GM12878 (cell line): Measurements from ENCODE around the gene C5orf15. TPM values are rescaled to one million over a fixed set of nuclear protein-coding genes. Genes with fewer than 3 reads are reported as not detected.

ENCODE experiments used
- ATAC-seq: fragments of 200-7000 bp; cut with Tn5 transposase; 3 replicates; pipeline ENCODE4 v1.9.1; 2020; ENCODE audit warnings: mild to moderate bottlenecking, moderate library complexity
- BruUV-seq: library from RNA; stranded (reverse); fragments of 400-500 nt; replicated peaks from 2 replicates; lab custom pipeline; 2021; lab: Mats Ljungman, UMichigan
- CTCF ChIA-PET: fragments of 300-600 bp; sonication (Branson Sonifier 250); formaldehyde crosslinking; extraction: SDS; loops from one replicate; lab custom pipeline; 2021; ENCODE audit warnings: inconsistent platforms; lab: Yijun Ruan, JAX
- POLR2A ChIA-PET: fragments of 350-600 bp; formaldehyde crosslinking; extraction: SDS; loops from one replicate; lab custom pipeline; 2021; ENCODE audit warnings: inconsistent platforms; lab: Charles Lee
- RAD21 ChIA-PET: fragments of 300-600 bp; sonication (Branson Sonifier 250); formaldehyde crosslinking; loops from one replicate; lab custom pipeline; 2023; ENCODE audit warnings: antibody characterized with exemption; ENCODE audit not compliant: unreplicated experiment; lab: Charles Lee
- SMC1A ChIA-PET: fragments of 300-600 bp; sonication (Branson Sonifier 250); formaldehyde crosslinking; loops from one replicate; lab custom pipeline; 2023; ENCODE audit not compliant: unreplicated experiment, uncharacterized antibody; lab: Charles Lee
- DNase-seq: peaks from one replicate; pipeline ENCODE4 v3.0.0-alpha.2; 2011; ENCODE audit warnings: low read depth, low spot score
- FAIRE-seq: peaks from 3 replicates; lab custom pipeline; 2011; peaks lifted over from hg19 to GRCh38; lab: Jason Lieb, UNC
- H2AFZ ChIP-seq: 2 replicates; pipeline ENCODE4 v1.6.0; 2011; ENCODE audit warnings: low read depth, low read length, control low read depth; ENCODE audit not compliant: control insufficient read depth
- H3K27ac ChIP-seq: 2 replicates; pipeline ENCODE4 v1.5.1; 2011; ENCODE audit warnings: control low read depth; ENCODE audit not compliant: control insufficient read depth, insufficient read depth
- H3K27me3 ChIP-seq, 2 experiments: replicated peaks in 1 of 2; 2 replicates each; pipeline versions ENCODE4 v1.6.0 to v1.6.1; 2011; ENCODE audit warnings: low read length in 1 of 2; ENCODE audit not compliant: control insufficient read depth in 2 of 2, insufficient read depth in 2 of 2
- H3K36me3 ChIP-seq, 2 experiments: 2 replicates each; pipeline ENCODE4 v1.5.1; 2011; ENCODE audit warnings: low read length in 1 of 2; ENCODE audit not compliant: control insufficient read depth in 2 of 2, insufficient read depth in 2 of 2
- H3K4me1 ChIP-seq: 2 replicates; pipeline ENCODE4 v1.6.1; 2011; ENCODE audit warnings: mild to moderate bottlenecking, low read length, moderate library complexity, mixed read lengths; ENCODE audit not compliant: control insufficient read depth, insufficient read depth
- H3K4me2 ChIP-seq: 2 replicates; pipeline ENCODE4 v1.6.0; 2011; ENCODE audit warnings: control low read depth; ENCODE audit not compliant: control insufficient read depth, insufficient read depth
- H3K4me3 ChIP-seq: fragments of 200-600 bp; sonication (generic); 2 replicates; pipeline ENCODE4 v1.5.1; 2016
- H3K79me2 ChIP-seq: 2 replicates; pipeline ENCODE4 v1.6.0; 2011; ENCODE audit warnings: low read length; ENCODE audit not compliant: control insufficient read depth, insufficient read depth
- H3K9ac ChIP-seq: 2 replicates; pipeline ENCODE4 v1.8.0; 2011; ENCODE audit warnings: low read length, control low read depth, mixed read lengths; ENCODE audit not compliant: control insufficient read depth, insufficient read depth
- H3K9me3 ChIP-seq: replicated peaks from 3 replicates; pipeline ENCODE4 v1.5.1; 2011; ENCODE audit warnings: mild to moderate bottlenecking, low read length; ENCODE audit not compliant: control insufficient read depth, insufficient read depth
- H4K20me1 ChIP-seq: 2 replicates; pipeline ENCODE4 v1.6.0; 2011; ENCODE audit not compliant: control insufficient read depth, insufficient read depth
- CREB1 ChIP-seq: IDR thresholded peaks from 2 replicates; pipeline ENCODE4 v1.6.1; 2012; ENCODE audit warnings: low read depth, mild to moderate bottlenecking, inconsistent platforms
- EGR1 ChIP-seq, 2 experiments: IDR thresholded peaks; 1 replicate in 1 of 2; 2 replicates in 1 of 2; pipeline ENCODE4 v1.6.1; 2011 to 2012; ENCODE audit warnings: low read depth in 2 of 2, low read length in 2 of 2, borderline replicate concordance in 1 of 2, mild to moderate bottlenecking in 1 of 2, moderate library complexity in 1 of 2
- GABPA ChIP-seq: IDR thresholded peaks from 2 replicates; pipeline ENCODE4 v1.6.1; 2014; ENCODE audit warnings: antibody characterized with exemption, low read depth, mild to moderate bottlenecking, inconsistent platforms
- MYB ChIP-seq: fragments of 150-350 bp; IDR thresholded peaks from 2 replicates; pipeline ENCODE4 v1.6.1; 2014; ENCODE audit warnings: mild to moderate bottlenecking, low read depth, low read length, borderline replicate concordance
- NBN ChIP-seq: fragments of 450-650 bp; IDR thresholded peaks from 2 replicates; pipeline ENCODE4 v1.6.1; 2016
- NFXL1 ChIP-seq: fragments of 450-650 bp; IDR thresholded peaks from 2 replicates; pipeline ENCODE4 v1.6.1; 2017; ENCODE audit warnings: antibody characterized with exemption, mild to moderate bottlenecking, borderline replicate concordance
- SREBF2 ChIP-seq: IDR thresholded peaks from 2 replicates; pipeline ENCODE4 v1.6.1; 2012; ENCODE audit warnings: mild to moderate bottlenecking, low read length
- TCF3 ChIP-seq: IDR thresholded peaks from 2 replicates; pipeline ENCODE4 v1.6.1; 2012; ENCODE audit warnings: low read depth, mild to moderate bottlenecking, low read length, borderline replicate concordance; ENCODE audit not compliant: insufficient read depth
- TCF7 ChIP-seq: IDR thresholded peaks from 2 replicates; pipeline ENCODE4 v1.6.1; 2014; ENCODE audit warnings: antibody characterized with exemption, borderline replicate concordance
- WGBS: methylation state at CpG from one replicate; pipeline ENCODE4 v1.1.6; 2016; ENCODE audit warnings: low lambda C conversion rate; ENCODE audit not compliant: insufficient replicate concordance, insufficient coverage; ENCODE audit errors: missing lambda C conversion rate; 5-methylcytosine and 5-hydroxymethylcytosine counted together
- in situ Hi-C: fragments of 300-500 bp; cut with MboI; formaldehyde crosslinking; loops from 9 replicates; pipeline ENCODE4 v1.14.3; 2018; ENCODE audit warnings: mixed read lengths
- intact Hi-C: fragments of 100-400 bp; cut with micrococcal nuclease; formaldehyde crosslinking; loops from one replicate; pipeline ENCODE4 v1.14.2; 2022; ENCODE audit not compliant: unreplicated experiment
- polyA plus RNA-seq, 11 experiments: library from polyadenylated mRNA; depleted of rRNA in 4 of 11; unstranded in 6 of 11; stranded (reverse) in 5 of 11; fragments of >200 nt; fragmentation: Nextera tagmentation in 4 of 11; fragmentation: Illumina TruSeq in 1 of 11; extraction: Ambion mirVana in 4 of 11; extraction: Trizol in 1 of 11; gene quantifications; 1 replicate in 1 of 11; 2 replicates in 10 of 11; pipeline versions ENCODE4 v1.2.1 to v1.2.3, GENCODE V29; 2011 to 2016; ENCODE audit warnings: inconsistent platforms in 2 of 11, missing spikeins in 2 of 11, low read depth in 1 of 11
- total RNA-seq, 4 experiments: library from RNA; depleted of rRNA in 3 of 4; stranded (reverse); fragments of >200 nt in 3 of 4; fragmentation: Illumina TruSeq in 1 of 4; extraction: Trizol in 1 of 4; gene quantifications; 2 replicates each; pipeline versions ENCODE4 v1.2.1 to v1.2.3, GENCODE V29; 2013 to 2021
- TF ChIP-seq, protein P1 (sequence below), 3 experiments: IDR thresholded peaks in 2 of 3; conservative IDR thresholded peaks in 1 of 3; 2 replicates each; pipeline ENCODE4 v1.5.1; 2011; ENCODE audit warnings: low read depth in 3 of 3, low read length in 3 of 3, mild to moderate bottlenecking in 3 of 3, control low read depth in 2 of 3, moderate library complexity in 2 of 3, inconsistent platforms in 1 of 3, mixed read lengths in 1 of 3; ENCODE audit not compliant: control insufficient read depth in 2 of 3, insufficient read depth in 1 of 3; ENCODE audit errors: extremely low read depth in 1 of 3
- TF ChIP-seq, protein P2 (sequence below): IDR thresholded peaks from 2 replicates; pipeline ENCODE4 v1.6.1; 2012; ENCODE audit warnings: low read depth, low read length, improper control_type of control experiment
- TF ChIP-seq, protein P3 (sequence below): fragments of 450-650 bp; IDR thresholded peaks from 2 replicates; pipeline ENCODE4 v1.6.1; 2018; ENCODE audit warnings: mild to moderate bottlenecking, low read depth, moderate library complexity; ENCODE audit not compliant: partially characterized antibody
- TF ChIP-seq, protein P4 (sequence below): IDR thresholded peaks from 2 replicates; pipeline ENCODE4 v1.6.1; 2012; ENCODE audit warnings: low read depth, low read length, improper control_type of control experiment

Gene C5orf15
- total and polyA plus RNA-seq, 10 of the 15 experiments (the other 5 are each of a cell fraction or from before 2014, with no cell fraction given): 21.7 to 69.6 (median 46.0) TPM

DNA sequence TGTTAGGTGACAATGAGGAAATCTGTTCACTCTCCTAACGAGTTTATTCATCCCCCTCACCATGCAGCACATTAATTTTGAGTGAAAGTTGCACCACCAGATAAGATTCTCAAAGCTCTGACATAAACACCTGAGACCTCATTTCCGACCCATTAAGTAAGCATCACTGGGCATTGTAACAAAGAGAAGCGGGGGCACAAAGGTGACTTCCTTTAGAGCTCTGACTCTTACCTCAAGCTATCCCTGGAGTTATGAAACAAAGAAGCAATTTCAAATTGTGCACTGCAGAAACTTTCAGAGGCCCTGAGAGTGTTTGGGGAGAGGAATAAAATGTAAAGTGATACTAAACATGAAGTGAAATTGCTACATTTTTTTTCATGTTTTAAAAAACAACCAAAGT, 29.5 kb downstream of the C5orf15 start (continued):
- TF ChIP-seq GABPA (no peak), SREBF2 (no peak), TCF3 (no peak), CREB1 (peak; percentile 56; the same call in 1 of the 2 replicates), TCF7 (no peak)
- TF ChIP-seq, protein P1, sequence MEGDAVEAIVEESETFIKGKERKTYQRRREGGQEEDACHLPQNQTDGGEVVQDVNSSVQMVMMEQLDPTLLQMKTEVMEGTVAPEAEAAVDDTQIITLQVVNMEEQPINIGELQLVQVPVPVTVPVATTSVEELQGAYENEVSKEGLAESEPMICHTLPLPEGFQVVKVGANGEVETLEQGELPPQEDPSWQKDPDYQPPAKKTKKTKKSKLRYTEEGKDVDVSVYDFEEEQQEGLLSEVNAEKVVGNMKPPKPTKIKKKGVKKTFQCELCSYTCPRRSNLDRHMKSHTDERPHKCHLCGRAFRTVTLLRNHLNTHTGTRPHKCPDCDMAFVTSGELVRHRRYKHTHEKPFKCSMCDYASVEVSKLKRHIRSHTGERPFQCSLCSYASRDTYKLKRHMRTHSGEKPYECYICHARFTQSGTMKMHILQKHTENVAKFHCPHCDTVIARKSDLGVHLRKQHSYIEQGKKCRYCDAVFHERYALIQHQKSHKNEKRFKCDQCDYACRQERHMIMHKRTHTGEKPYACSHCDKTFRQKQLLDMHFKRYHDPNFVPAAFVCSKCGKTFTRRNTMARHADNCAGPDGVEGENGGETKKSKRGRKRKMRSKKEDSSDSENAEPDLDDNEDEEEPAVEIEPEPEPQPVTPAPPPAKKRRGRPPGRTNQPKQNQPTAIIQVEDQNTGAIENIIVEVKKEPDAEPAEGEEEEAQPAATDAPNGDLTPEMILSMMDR (IDR thresholded peaks at IDR 0.05 in 2 of 3, conservative IDR thresholded peaks at IDR 0.05 in 1 of 3; ENCODE audit: control insufficient read depth in 2 of 3, extremely low read depth in 1 of 3, insufficient read depth in 1 of 3, low read depth in 3 of 3, low read length in 3 of 3): no peak

DNA sequence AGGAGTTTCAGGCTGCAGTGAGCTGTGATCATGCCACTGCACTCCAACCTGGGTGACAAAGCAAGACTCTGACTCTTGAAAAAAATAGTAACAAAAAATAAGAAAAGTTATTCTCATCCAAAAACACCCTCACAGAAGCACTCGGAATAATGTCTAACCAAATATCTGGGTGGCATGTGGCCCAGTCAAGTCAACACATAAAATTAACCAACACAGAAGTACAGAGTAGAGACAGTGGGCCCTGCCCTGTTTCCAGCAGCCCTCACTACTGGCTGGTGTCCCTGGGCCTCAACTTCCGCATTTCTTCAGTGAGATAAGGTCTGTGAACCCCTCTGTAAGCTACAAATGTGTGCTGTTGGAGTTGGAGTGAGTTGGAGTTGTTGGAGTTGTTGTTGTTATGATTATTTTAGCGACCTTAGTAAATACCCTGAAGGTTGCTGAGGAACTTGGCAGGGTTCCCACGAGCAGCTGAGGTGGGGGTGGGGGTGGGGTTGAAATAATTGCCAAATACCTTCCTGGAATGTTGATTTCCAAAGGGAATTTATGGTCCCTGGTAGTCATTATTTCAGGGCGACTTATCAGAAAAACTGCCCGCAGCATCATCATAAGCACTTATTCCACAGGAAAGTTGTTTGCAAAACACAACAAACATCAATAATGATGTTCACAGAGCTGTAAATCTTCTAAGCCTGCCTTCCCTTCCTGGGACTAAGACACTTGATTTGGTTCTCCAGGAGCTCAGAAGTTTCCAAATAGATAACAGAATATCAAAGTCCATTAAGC, 30.2 kb downstream of the C5orf15 start:
- Histone ChIP-seq H3K9me3 (no peaks in the 10 kb centered on the region; the same call in 2 of the 3 replicates), H2AFZ (peak overlapping the region; percentile 51), H3K79me2 (no peaks in the 10 kb centered on the region), H3K4me2 (peak overlapping the region; percentile 31; the same call in 1 of the 2 replicates), H3K9ac (no peak overlapping the region), H3K27ac (peak overlapping the region; percentile 70), H3K36me3 (no peaks in the 10 kb centered on the region), H3K4me1 (peaks cover 48% of the 10 kb centered on the region), H4K20me1 (no peaks in the 10 kb centered on the region), H3K4me3 (no peak overlapping the region), H3K27me3 (no peaks in the 10 kb centered on the region)
- WGBS: 55% methylated on average over 6 of the region's 6 CpGs
- DNase-seq (no peak), ATAC-seq (peak; percentile 33), FAIRE-seq (no peak)
- ChIA-PET RAD21 (interaction anchor here (0.7 to 2.0 kb wide), 12 partner anchors 8 to 833 kb away, joined by 3 to 8 read pairs (median 4); no protein-coding TSS in a partner anchor), SMC1A (interaction anchor here (0.6 to 4.1 kb wide), 16 partner anchors 9 to 515 kb away, joined by 3 to 30 read pairs (median 5); no protein-coding TSS in a partner anchor), POLR2A (interaction anchor here (0.6 to 2.0 kb wide), 8 partner anchors 8 to 724 kb away, joined by 3 to 14 read pairs (median 4); no protein-coding TSS in a partner anchor), CTCF (interaction anchor here (1.0 to 3.0 kb wide), 12 partner anchors 9 to 515 kb away, joined by 3 to 24 read pairs (median 5); no protein-coding TSS in a partner anchor)
- in situ Hi-C loops: no loop called here
- BruUV-seq: TSS peak; percentile 62
- intact Hi-C loops: no loop called here
- TF ChIP-seq, protein P2, sequence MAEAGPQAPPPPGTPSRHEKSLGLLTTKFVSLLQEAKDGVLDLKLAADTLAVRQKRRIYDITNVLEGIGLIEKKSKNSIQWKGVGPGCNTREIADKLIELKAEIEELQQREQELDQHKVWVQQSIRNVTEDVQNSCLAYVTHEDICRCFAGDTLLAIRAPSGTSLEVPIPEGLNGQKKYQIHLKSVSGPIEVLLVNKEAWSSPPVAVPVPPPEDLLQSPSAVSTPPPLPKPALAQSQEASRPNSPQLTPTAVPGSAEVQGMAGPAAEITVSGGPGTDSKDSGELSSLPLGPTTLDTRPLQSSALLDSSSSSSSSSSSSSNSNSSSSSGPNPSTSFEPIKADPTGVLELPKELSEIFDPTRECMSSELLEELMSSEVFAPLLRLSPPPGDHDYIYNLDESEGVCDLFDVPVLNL: no peak
- TF ChIP-seq GABPA: no peak
- TF ChIP-seq NFXL1: no peak
- TF ChIP-seq EGR1 (IDR thresholded peaks at IDR 0.05; ENCODE audit: borderline replicate concordance in 1 of 2, low read depth in 2 of 2, low read length in 2 of 2): no peak
- TF ChIP-seq, protein P3, sequence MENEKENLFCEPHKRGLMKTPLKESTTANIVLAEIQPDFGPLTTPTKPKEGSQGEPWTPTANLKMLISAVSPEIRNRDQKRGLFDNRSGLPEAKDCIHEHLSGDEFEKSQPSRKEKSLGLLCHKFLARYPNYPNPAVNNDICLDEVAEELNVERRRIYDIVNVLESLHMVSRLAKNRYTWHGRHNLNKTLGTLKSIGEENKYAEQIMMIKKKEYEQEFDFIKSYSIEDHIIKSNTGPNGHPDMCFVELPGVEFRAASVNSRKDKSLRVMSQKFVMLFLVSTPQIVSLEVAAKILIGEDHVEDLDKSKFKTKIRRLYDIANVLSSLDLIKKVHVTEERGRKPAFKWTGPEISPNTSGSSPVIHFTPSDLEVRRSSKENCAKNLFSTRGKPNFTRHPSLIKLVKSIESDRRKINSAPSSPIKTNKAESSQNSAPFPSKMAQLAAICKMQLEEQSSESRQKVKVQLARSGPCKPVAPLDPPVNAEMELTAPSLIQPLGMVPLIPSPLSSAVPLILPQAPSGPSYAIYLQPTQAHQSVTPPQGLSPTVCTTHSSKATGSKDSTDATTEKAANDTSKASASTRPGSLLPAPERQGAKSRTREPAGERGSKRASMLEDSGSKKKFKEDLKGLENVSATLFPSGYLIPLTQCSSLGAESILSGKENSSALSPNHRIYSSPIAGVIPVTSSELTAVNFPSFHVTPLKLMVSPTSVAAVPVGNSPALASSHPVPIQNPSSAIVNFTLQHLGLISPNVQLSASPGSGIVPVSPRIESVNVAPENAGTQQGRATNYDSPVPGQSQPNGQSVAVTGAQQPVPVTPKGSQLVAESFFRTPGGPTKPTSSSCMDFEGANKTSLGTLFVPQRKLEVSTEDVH: no peak
- TF ChIP-seq CREB1: no peak
- TF ChIP-seq, protein P4, sequence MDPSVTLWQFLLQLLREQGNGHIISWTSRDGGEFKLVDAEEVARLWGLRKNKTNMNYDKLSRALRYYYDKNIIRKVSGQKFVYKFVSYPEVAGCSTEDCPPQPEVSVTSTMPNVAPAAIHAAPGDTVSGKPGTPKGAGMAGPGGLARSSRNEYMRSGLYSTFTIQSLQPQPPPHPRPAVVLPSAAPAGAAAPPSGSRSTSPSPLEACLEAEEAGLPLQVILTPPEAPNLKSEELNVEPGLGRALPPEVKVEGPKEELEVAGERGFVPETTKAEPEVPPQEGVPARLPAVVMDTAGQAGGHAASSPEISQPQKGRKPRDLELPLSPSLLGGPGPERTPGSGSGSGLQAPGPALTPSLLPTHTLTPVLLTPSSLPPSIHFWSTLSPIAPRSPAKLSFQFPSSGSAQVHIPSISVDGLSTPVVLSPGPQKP: no peak
- TF ChIP-seq NBN: no peak
- TF ChIP-seq MYB: no peak
